MM.1S (cell line): ENCODE data around the gene SAFB2.

Experiments used
- CTCF ChIP-seq: fragments of 300-600 bp; sonication (generic); IDR thresholded peaks from 2 replicates; pipeline ENCODE4 v1.5.1; 2016; ENCODE audit warnings: antibody characterized with exemption, low read length, mixed read lengths
- EZH2 ChIP-seq: fragments of 300-600 bp; sonication (generic); optimal IDR thresholded peaks from 2 replicates; pipeline ENCODE3; 2017; ENCODE audit warnings: low read depth, mild to moderate bottlenecking, antibody characterized with exemption, low read length, mixed read lengths
- EZH2phosphoT487 ChIP-seq: fragments of 300-600 bp; sonication (generic); IDR thresholded peaks from 2 replicates; pipeline ENCODE4 v1.6.1; 2018; ENCODE audit warnings: antibody characterized with exemption, low read length

DNA sequence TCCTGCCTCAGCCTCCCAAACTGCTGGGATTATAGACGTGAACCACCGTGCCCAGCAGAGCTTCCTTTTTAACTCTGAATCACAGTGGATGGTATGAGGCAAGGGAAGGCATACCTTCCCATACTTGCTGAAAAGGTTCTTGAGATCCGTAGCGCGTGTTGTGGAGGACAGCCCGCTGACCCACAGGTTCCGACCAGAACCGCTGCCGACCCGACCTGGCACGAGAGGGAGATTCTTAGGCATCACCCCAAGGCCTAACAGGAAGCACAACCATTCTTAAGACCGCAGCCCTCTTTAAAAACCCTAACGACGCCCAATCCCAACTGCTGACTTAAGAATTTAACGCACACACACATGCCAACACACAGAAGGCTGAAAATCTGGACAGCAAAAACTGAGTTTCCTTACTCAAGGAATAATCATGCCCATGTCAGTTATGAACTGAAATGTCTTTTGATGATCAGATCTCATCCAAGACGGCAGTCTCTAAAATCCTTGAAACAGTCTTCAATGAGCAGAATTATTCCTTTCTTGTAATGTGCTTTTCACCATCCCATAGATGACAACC is 12.6 kb downstream of the SAFB2 start:
- TF ChIP-seq CTCF (no peak), EZH2phosphoT487 (no peak), EZH2 (no peak)
